K562 (cell line): ENCODE measurements around the gene AP5Z1. TPM values are rescaled to one million over a fixed set of nuclear protein-coding genes. Genes with fewer than 3 reads are reported as not detected.

Experiments used
- CUX1 ChIP-seq: fragments of 200-800 bp; sonication (Bioruptor generic); IDR thresholded peaks from 2 replicates; pipeline ENCODE4 v1.6.1; 2016; ENCODE audit warnings: missing genetic modification characterization, missing compliant biosample characterization
- MTA1 ChIP-seq: fragments of 450-650 bp; IDR thresholded peaks from 2 replicates; pipeline ENCODE4 v1.6.1; 2017; ENCODE audit warnings: borderline replicate concordance
- PPARD ChIP-seq: fragments of 250-450 bp; sonication (Bioruptor Pico); IDR thresholded peaks from 2 replicates; pipeline ENCODE4 v1.8.0; 2022; ENCODE audit warnings: inconsistent platforms, mild to moderate bottlenecking, moderate library complexity
- polyA plus RNA-seq, 8 experiments: library from polyadenylated mRNA; depleted of rRNA in 4 of 8; stranded (reverse) in 5 of 8; unstranded in 3 of 8; fragments of >200 nt; fragmentation: Nextera tagmentation in 2 of 8; fragmentation: Illumina TruSeq in 1 of 8; extraction: Ambion mirVana in 2 of 8; extraction: Trizol in 1 of 8; gene quantifications; 2 replicates each; pipeline versions ENCODE4 v1.2.1 to v1.2.3, GENCODE V29; 2011 to 2014; ENCODE audit warnings: inconsistent platforms in 1 of 8, missing spikeins in 1 of 8
- total RNA-seq, 7 experiments: library from RNA; depleted of rRNA in 6 of 7; stranded (reverse); fragments of >200 nt in 6 of 7; fragmentation: Illumina TruSeq in 2 of 7; extraction: Trizol in 2 of 7; gene quantifications; 2 replicates each; pipeline versions ENCODE4 v1.2.1 to v1.2.3, GENCODE V29; 2011 to 2021; ENCODE audit warnings: low replicate concordance in 1 of 7
- TF ChIP-seq, protein P1 (sequence below), 2 experiments: fragments of 450-650 bp; IDR thresholded peaks; 2 replicates each; pipeline ENCODE4 v1.6.1; 2016
- TF ChIP-seq, protein P2 (sequence below): sonication (generic); formaldehyde crosslinking; IDR thresholded peaks from 2 replicates; pipeline ENCODE4 v1.8.1; 2023; ENCODE audit warnings: mild to moderate bottlenecking, missing genetic modification reagents

The AP5Z1 gene
- total and polyA plus RNA-seq, 9 of the 15 experiments (the other 6 are each of a cell fraction or from before 2014, with no cell fraction given), result 0.06 to 31.1 (median 6.4) TPM

GRCh38 chr7:4731803-4732202, 43.6 kb upstream of the AP5Z1 start (continued):
- TF ChIP-seq, protein P1, sequence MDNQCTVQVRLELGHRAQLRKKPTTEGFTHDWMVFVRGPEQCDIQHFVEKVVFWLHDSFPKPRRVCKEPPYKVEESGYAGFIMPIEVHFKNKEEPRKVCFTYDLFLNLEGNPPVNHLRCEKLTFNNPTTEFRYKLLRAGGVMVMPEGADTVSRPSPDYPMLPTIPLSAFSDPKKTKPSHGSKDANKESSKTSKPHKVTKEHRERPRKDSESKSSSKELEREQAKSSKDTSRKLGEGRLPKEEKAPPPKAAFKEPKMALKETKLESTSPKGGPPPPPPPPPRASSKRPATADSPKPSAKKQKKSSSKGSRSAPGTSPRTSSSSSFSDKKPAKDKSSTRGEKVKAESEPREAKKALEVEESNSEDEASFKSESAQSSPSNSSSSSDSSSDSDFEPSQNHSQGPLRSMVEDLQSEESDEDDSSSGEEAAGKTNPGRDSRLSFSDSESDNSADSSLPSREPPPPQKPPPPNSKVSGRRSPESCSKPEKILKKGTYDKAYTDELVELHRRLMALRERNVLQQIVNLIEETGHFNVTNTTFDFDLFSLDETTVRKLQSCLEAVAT (IDR thresholded peaks at IDR 0.05), result no peak
- TF ChIP-seq PPARD (CRISPR knock-in tag), result no peak
- no peak for TF ChIP-seq MTA1
- TF ChIP-seq, protein P2, sequence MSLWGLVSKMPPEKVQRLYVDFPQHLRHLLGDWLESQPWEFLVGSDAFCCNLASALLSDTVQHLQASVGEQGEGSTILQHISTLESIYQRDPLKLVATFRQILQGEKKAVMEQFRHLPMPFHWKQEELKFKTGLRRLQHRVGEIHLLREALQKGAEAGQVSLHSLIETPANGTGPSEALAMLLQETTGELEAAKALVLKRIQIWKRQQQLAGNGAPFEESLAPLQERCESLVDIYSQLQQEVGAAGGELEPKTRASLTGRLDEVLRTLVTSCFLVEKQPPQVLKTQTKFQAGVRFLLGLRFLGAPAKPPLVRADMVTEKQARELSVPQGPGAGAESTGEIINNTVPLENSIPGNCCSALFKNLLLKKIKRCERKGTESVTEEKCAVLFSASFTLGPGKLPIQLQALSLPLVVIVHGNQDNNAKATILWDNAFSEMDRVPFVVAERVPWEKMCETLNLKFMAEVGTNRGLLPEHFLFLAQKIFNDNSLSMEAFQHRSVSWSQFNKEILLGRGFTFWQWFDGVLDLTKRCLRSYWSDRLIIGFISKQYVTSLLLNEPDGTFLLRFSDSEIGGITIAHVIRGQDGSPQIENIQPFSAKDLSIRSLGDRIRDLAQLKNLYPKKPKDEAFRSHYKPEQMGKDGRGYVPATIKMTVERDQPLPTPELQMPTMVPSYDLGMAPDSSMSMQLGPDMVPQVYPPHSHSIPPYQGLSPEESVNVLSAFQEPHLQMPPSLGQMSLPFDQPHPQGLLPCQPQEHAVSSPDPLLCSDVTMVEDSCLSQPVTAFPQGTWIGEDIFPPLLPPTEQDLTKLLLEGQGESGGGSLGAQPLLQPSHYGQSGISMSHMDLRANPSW, result no peak
- TF ChIP-seq CUX1 (CRISPR knock-in tag), result no peak
- TF ChIP-seq, all 486 proteins: peak for 0
